Measurements from ENCODE around the gene WDR54.
"Not testable (repeated sequence)": the region's sequence is repeated elsewhere in the genome, so short reads cannot be mapped to it uniquely, and the experiment has no call there.

WDR54 gene

GRCh38 chr2:74415762-74416395 is 5.7 kb upstream of the WDR54 start:
- DNase-seq = no peak
- TF ChIP-seq GATA1 (IDR thresholded peaks at IDR 0.05; ENCODE audit: low read depth, low read length) (no peak), POLR2A (IDR thresholded peaks at IDR 0.05; ENCODE audit: low read length) (no peak)

GRCh38 chr2:74416778-74417177 is 4.8 kb upstream of the WDR54 start:
- TF ChIP-seq GATA1 (IDR thresholded peaks at IDR 0.05; ENCODE audit: low read depth, low read length) (no peak), POLR2A (IDR thresholded peaks at IDR 0.05; ENCODE audit: low read length) (no peak)
- DNase-seq = no peak

- DNase-seq = no peak
- no peak for TF ChIP-seq POLR2A (IDR thresholded peaks at IDR 0.05; ENCODE audit: low read length)
- TF ChIP-seq GATA1 (IDR thresholded peaks at IDR 0.05; ENCODE audit: low read depth, low read length) = no peak
Observed at GRCh38 chr2:74417197-74417596, 4.3 kb upstream of the WDR54 start.

- no peak for DNase-seq
- TF ChIP-seq POLR2A (IDR thresholded peaks at IDR 0.05; ENCODE audit: low read length) (no peak), GATA1 (IDR thresholded peaks at IDR 0.05; ENCODE audit: low read depth, low read length) (no peak)
Observed at GRCh38 chr2:74417763-74418162, 3.8 kb upstream of the WDR54 start.

GRCh38 chr2:74418312-74418711 is 3.2 kb upstream of the WDR54 start:
- no peak for TF ChIP-seq POLR2A (IDR thresholded peaks at IDR 0.05; ENCODE audit: low read length)
- no peak for TF ChIP-seq GATA1 (IDR thresholded peaks at IDR 0.05; ENCODE audit: low read depth, low read length)
- DNase-seq = no peak

- DNase-seq = no peak
- TF ChIP-seq GATA1 (IDR thresholded peaks at IDR 0.05; ENCODE audit: low read depth, low read length) = no peak
- TF ChIP-seq POLR2A (IDR thresholded peaks at IDR 0.05; ENCODE audit: low read length) = no peak
Observed at GRCh38 chr2:74419345-74419744, 2.2 kb upstream of the WDR54 start.

- no peak for DNase-seq
- TF ChIP-seq POLR2A (IDR thresholded peaks at IDR 0.05; ENCODE audit: low read length) = no peak
- no peak for TF ChIP-seq GATA1 (IDR thresholded peaks at IDR 0.05; ENCODE audit: low read depth, low read length)
Observed at GRCh38 chr2:74420006-74420405, 1.5 kb upstream of the WDR54 start.

GRCh38 chr2:74420443-74421103 is 957 bp upstream of the WDR54 start:
- not testable (repeated sequence) for DNase-seq

- TF ChIP-seq GATA1 (IDR thresholded peaks at IDR 0.05; ENCODE audit: low read depth, low read length) = no peak
- TF ChIP-seq POLR2A (IDR thresholded peaks at IDR 0.05; ENCODE audit: low read length) = no peak
- DNase-seq = no peak
Observed at GRCh38 chr2:74423231-74424095, 1.9 kb downstream of the WDR54 start.

GRCh38 chr2:74424139-74424992 is 2.8 kb downstream of the WDR54 start:
- TF ChIP-seq GATA1 (IDR thresholded peaks at IDR 0.05; ENCODE audit: low read depth, low read length) (no peak), POLR2A (IDR thresholded peaks at IDR 0.05; ENCODE audit: low read length) (no peak)
- no peak for DNase-seq

GRCh38 chr2:74424995-74425406 is 3.5 kb downstream of the WDR54 start:
- no peak for DNase-seq
- no peak for TF ChIP-seq GATA1 (IDR thresholded peaks at IDR 0.05; ENCODE audit: low read depth, low read length)
- no peak for TF ChIP-seq POLR2A (IDR thresholded peaks at IDR 0.05; ENCODE audit: low read length)

- DNase-seq = no peak
- TF ChIP-seq POLR2A (IDR thresholded peaks at IDR 0.05; ENCODE audit: low read length) (no peak), GATA1 (IDR thresholded peaks at IDR 0.05; ENCODE audit: low read depth, low read length) (no peak)
Observed at GRCh38 chr2:74425523-74425922, 4.0 kb downstream of the WDR54 start.

GRCh38 chr2:74426181-74426758 is 4.7 kb downstream of the WDR54 start:
- no peak for DNase-seq
- TF ChIP-seq POLR2A (IDR thresholded peaks at IDR 0.05; ENCODE audit: low read length) (no peak), GATA1 (IDR thresholded peaks at IDR 0.05; ENCODE audit: low read depth, low read length) (no peak)

Measured in erythroblast (primary cell).